ENCODE measurements around the gene RBM43.

GRCh38 chr2:151261231-151261976 is at the start of gene RBM43:
- no peak for TF ChIP-seq CTCF (IDR thresholded peaks at IDR 0.05)
- peak; percentile 56 to 87 for TF ChIP-seq POLR2AphosphoS5 (IDR thresholded peaks at IDR 0.05; ENCODE audit: insufficient read depth in 1 of 2, low read depth in 1 of 2)
- TF ChIP-seq POLR2A (IDR thresholded peaks at IDR 0.05), result no peak

Data from vagina (tissue), 2 donors.